Dermis microvascular lymphatic vessel endothelial cell (primary cell): Measurements from ENCODE around the gene MS4A1. TPM values are rescaled to one million over a fixed set of nuclear protein-coding genes. Genes with fewer than 3 reads are reported as not detected.
A peak's percentile ranks its signal among the peaks of the same experiment; 100 is the strongest.
"Not testable (repeated sequence)": the region's sequence is repeated elsewhere in the genome, so short reads cannot be mapped to it uniquely, and the experiment has no call there.

ENCODE experiments used
- DNase-seq, 2 donors: peaks; one replicate each; pipeline versions ENCODE4 v3.0.0 to v3.0.0-alpha.2; 2010; ENCODE audit warnings: low read depth in 2 of 2
- total RNA-seq: library from RNA; depleted of rRNA; stranded (reverse); fragments of >200 nt; gene quantifications from 2 replicates; pipeline ENCODE4 v1.2.1, GENCODE V29; 2014

Gene MS4A1
- total RNA-seq, 1 donor from 2014 or later = not detected

DNA sequence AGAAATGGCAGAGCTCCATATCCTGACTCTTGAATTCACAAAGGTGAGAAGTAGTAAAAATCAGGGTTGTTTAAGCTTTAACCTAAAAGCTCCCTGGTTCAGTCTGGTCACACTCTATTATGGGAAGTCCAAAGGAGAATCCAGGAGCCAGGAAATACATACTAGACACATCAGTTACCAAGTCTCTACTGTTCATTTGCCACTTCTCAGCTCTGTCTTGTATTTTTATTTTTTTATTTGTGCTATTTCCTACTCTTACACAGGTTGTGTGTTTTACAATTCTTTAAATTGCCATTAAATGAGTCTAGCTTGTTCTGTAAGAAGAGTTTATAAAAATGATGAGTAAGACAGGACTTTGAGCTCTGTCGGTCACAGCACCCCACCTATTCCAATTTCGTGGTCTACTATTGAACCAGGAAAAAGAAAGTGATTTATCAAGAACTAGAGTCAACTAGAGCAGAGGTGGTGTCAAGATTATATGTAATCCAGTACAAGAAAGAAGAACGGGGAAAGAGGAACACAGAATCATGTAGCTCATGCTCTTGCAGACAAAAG is 46.7 kb downstream of the MS4A1 start:
- no peak for DNase-seq

DNA sequence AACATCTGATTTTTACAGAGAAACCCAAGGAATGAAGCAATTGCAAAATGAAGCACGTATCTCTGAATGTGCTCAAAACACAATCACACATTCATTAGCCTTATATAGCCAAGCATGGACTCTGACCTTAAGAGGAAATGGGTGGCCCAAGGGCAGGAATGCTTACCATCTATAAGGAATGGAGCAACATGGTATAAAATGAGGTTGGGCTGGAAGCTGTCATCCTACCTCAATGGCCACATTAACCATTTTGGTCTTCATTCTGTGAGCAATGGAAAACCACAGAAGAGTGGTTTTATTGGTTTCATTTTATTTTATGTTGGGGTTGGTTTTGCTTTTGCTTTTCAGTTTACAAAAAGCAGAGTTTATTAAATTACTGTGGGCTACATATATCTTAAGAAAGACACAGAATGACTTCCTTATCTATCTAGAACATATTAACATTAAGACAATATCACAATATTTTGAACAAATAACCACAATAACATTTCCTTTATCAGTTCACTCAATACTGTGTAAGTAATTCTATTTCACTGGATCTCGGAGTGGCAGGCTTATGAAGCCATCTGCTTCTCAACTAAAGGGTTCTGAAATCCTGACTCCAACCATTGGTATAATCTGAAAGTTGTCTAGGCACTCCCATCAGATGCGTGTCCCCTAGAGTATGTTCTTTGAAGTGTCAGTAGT is 48.7 kb downstream of the MS4A1 start:
- no peak for DNase-seq

DNA sequence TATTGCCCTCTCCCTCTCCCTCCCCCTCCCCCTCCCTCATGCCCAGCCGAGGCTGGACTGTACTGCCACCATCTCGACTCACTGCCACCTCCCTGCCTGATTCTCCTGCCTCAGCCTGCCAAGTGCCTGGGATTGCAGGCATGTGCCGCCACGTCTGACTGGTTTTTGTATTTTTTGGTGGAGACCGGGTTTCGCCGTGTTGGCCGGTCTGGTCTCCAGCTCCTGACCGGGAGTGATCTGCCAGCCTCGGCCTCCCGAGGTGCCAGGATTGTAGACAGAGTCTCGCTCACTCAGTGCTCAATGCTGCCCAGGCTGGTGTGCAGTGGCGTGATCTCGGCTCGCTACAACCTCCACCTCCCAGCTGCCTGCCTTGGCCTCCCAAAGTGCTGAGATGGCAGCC is 54.0 kb downstream of the MS4A1 start:
- not testable (repeated sequence) for DNase-seq

DNA sequence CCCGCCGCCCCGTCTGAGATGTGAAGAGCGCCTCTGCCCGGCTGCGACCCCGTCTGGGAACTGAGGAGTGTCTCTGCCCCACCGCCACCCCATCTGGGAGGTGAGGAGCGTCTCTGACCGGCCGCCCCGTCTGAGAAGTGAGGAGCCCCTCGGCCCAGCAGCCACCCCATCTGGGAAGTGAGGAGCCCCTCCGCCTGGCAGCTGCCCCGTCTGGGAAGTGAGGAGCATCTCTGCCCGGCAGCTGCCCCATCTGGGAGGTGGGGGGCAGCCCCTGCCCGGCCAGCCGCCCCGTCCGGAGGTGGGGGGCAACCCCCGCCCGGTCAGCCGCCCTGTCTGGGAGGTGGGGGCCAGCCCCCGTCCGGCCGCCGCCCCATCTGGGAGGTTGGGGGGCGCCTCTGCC is 54.6 kb downstream of the MS4A1 start:
- DNase-seq = not testable (repeated sequence)

DNA sequence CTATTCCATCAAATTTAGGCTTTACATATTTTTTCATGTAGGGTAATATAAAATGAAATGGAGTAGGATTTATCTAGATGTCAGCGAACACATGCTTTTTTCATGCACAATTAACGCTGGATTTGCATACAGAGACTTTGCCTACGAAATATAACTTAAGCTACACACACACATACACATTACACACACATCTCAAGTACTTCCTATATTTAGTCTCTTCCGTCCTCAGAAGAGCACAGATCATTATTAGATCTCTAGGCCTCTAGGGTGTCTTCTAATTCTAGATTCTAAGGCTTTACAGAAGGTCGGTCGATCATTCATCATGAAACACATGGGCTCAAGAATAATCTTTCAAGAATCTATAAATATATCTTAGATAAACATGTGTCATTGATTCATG is 55.7 kb downstream of the MS4A1 start:
- DNase-seq = no peak

DNA sequence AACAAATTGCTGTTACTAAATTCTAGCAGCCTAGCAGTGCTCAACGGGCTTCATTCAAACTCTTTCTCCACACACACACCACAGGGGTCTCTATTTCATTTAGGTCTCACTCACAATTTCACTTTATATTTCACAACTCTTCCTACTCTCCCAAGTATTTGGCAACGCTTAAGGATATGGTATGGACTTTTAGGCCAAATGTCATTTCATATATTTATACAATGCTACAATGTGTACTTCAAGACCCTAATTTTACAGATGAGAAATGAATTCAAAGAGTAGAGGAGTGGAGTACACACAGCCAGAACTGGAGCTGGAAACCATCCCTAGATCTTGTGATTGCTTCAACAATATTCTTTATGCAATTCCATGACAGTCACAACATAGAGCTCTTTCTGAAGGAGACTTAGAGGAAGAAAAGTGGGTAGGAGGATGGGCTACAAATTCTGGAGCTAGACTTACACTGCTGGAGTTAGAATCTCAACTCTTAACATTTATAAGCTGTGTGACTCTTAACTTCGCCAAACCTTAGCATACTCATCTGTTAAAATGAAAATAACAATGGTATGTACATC is 57.1 kb downstream of the MS4A1 start:
- DNase-seq = no peak

DNA sequence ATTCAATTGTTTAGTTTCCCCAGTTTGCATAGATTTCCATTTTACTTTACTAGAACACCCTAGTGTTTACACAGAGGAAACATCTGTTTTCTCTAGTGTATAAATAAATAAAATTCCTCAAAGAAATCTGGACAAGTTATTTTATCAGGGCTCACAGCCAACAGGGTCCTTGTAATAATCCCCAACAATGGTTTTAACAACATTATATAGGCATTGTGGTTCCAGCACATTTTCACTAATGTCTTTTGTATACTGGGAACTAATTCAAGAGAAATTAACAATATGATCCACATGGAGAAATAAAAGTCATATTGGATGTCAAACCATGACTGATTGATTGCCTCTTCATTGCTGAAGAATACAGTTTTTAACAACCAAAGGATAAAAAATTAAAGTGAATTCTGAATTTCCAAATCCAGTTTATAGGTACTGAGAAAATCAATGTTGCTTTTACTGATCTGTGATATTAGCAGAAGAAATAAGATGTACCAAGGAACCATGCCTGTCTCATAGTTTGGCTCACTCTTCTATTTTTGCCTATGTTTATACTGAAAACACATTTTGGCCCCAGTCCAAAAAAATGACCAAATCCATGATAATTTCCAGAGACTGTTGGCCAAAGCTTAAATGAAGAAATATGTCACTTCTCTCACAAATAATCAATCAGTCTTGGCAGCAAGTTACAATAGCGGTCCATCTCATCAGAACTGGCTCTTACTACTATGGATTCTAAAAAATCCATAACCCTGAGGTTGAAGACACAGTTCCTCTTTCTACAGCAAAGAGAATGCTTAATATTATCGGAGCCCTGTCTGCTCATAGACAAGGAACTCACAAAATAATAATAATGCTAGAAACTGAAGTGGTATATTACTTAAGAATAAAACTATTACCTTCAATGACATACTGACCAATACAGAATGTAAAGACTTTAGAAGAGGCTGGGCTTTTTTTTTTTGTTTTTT is 58.1 kb downstream of the MS4A1 start:
- DNase-seq = peak in 1 of 2 donors; percentile 1

DNA sequence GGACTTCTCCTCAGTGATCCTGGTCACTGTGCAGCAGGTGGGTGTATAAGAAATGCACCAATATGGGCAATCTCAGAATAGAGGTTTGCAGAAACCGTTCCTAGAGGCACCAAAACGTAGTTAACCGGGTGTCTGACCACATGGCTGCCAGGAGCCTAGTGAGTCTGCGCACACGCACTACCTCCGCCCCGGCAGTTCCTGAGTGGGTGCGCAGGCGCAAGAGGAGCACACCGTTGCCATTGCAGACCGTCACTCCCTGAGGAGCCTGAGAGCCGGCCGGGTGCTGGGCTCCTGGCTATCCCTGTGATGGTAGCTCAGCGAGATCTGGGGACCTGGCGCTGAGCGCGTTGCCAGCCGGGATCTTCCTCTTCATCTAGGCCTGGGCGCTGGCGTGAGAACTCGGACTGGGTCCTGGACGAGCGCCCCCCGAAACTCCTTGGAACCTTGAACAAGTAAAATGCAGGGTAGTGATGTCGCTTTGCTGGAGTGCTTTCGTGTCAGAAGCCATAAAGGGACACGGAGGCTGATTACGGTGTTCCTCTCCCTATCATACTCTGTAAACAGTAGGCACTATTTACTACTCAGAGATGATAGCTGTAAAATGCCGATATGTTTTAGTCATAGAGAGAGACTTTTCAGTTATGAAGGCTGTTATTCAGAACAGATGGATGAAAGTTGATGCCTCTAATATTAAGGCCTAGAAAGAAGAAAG is 59.7 kb downstream of the MS4A1 start, which contains the start of gene MS4A13:
Gene MS4A13, plus strand, starts transcription at position 249 of the 712 bp plus-strand sequence. CDS start 2,692 bp downstream, outside the sequence.
- DNase-seq = no peak

Other genes starting within 250 kb of the MS4A1 start
- gene MS4A4E, start 212.7 kb upstream of the MS4A1 start, total RNA-seq = not detected in 2 replicates
- not detected in 2 replicates for gene MS4A4A, start 175.2 kb upstream of the MS4A1 start, total RNA-seq
- gene MS4A6E, start 128.6 kb upstream of the MS4A1 start, total RNA-seq = not detected in 2 replicates
- gene MS4A7, start 77.3 kb upstream of the MS4A1 start, total RNA-seq = not detected in 2 replicates
- gene MS4A14, start 59.4 kb upstream of the MS4A1 start, total RNA-seq = not detected in 2 replicates
- not detected in 2 replicates for gene MS4A5, start 26.3 kb upstream of the MS4A1 start, total RNA-seq
- not detected in 2 replicates for gene MS4A12, start 36.9 kb downstream of the MS4A1 start, total RNA-seq
- gene MS4A13, start 59.5 kb downstream of the MS4A1 start, total RNA-seq = not detected in 2 replicates
- gene MS4A8, start 243.8 kb downstream of the MS4A1 start, total RNA-seq = not detected in 2 replicates